Hippocampal formation (tissue), 2 donors: ENCODE results near the gene MAPKAPK3.
A peak's percentile ranks its signal among the peaks of the same experiment; 100 is the strongest.
"Not testable (repeated sequence)": the region's sequence is repeated elsewhere in the genome, so short reads cannot be mapped to it uniquely, and the experiment has no call there.

Experiments used
- DNase-seq, 2 donors: peaks; one replicate each; lab custom pipeline; 2025; lab: John Stamatoyannopoulos, UW

Gene MAPKAPK3

GRCh38 chr3:50656417-50657195 lies 39.7 kb downstream of the MAPKAPK3 start:
- DNase-seq = no peak

GRCh38 chr3:50657407-50657806 lies 40.5 kb downstream of the MAPKAPK3 start:
- no peak for DNase-seq

- DNase-seq = no peak
Observed at GRCh38 chr3:50657816-50658215, 40.9 kb downstream of the MAPKAPK3 start.

GRCh38 chr3:50658416-50658815 lies 41.5 kb downstream of the MAPKAPK3 start:
- no peak for DNase-seq

GRCh38 chr3:50658831-50659230 lies 41.9 kb downstream of the MAPKAPK3 start:
- no peak for DNase-seq

- DNase-seq = no peak
Observed at GRCh38 chr3:50660386-50660785, 43.4 kb downstream of the MAPKAPK3 start.

- DNase-seq = no peak
Observed at GRCh38 chr3:50661321-50661837, 44.4 kb downstream of the MAPKAPK3 start.

- no peak for DNase-seq
Observed at GRCh38 chr3:50662408-50662807, 45.5 kb downstream of the MAPKAPK3 start.

- no peak for DNase-seq
Observed at GRCh38 chr3:50665081-50665840, 48.3 kb downstream of the MAPKAPK3 start.

- not testable (repeated sequence) for DNase-seq
Observed at GRCh38 chr3:50665841-50666115, 48.8 kb downstream of the MAPKAPK3 start.

- no peak for DNase-seq
Observed at GRCh38 chr3:50666837-50667236, 49.9 kb downstream of the MAPKAPK3 start.

GRCh38 chr3:50671331-50671730 lies 54.4 kb downstream of the MAPKAPK3 start:
- DNase-seq = no peak

GRCh38 chr3:50672656-50673055 lies 55.7 kb downstream of the MAPKAPK3 start:
- DNase-seq = no peak

GRCh38 chr3:50673931-50674330 lies 57.0 kb downstream of the MAPKAPK3 start:
- DNase-seq = no peak

- peak; percentile 32 to 73 for DNase-seq
Observed at GRCh38 chr3:50674349-50675178, 57.6 kb downstream of the MAPKAPK3 start, which contains the start of gene DOCK3. Gene DOCK3 (plus strand): TSS chr3:50674927. CDS start chr3:50675264, 337 bp downstream.

GRCh38 chr3:50675179-50676030 lies 58.5 kb downstream of the MAPKAPK3 start:
- DNase-seq = peak; percentile 23 to 69

GRCh38 chr3:50676031-50676705 lies 59.2 kb downstream of the MAPKAPK3 start:
- DNase-seq = no peak

GRCh38 chr3:50687127-50687751 lies 70.3 kb downstream of the MAPKAPK3 start:
- no peak for DNase-seq

- no peak for DNase-seq
Observed at GRCh38 chr3:50687916-50688315, 71.0 kb downstream of the MAPKAPK3 start.

GRCh38 chr3:50688602-50689001 lies 71.7 kb downstream of the MAPKAPK3 start:
- DNase-seq = not testable (repeated sequence)
